Neutrophil (primary cell): ENCODE data around the gene ADAMTS16.

Source experiments
- H3K27ac ChIP-seq: fragments of 200-600 bp; sonication (generic); 2 replicates; pipeline ENCODE4 v1.5.1; 2016; ENCODE audit warnings: mild to moderate bottlenecking, moderate library complexity
- H3K27me3 ChIP-seq: fragments of 200-600 bp; sonication (generic); 2 replicates; pipeline ENCODE4 v1.6.0; 2016; ENCODE audit warnings: mild to moderate bottlenecking
- H3K36me3 ChIP-seq: fragments of 200-600 bp; sonication (generic); 2 replicates; pipeline ENCODE4 v1.5.1; 2017
- H3K4me1 ChIP-seq, 2 experiments: fragments of 200-600 bp in 1 of 2; sonication (generic) in 1 of 2; 1 replicate in 1 of 2; 2 replicates in 1 of 2; pipeline versions ENCODE4 v1.5.1 to v1.6.1; 2013 to 2016; ENCODE audit warnings: low read depth in 1 of 2, low read length in 1 of 2, mild to moderate bottlenecking in 1 of 2, moderate library complexity in 1 of 2; ENCODE audit not compliant: control insufficient read depth in 1 of 2, insufficient read depth in 1 of 2
- H3K4me3 ChIP-seq, 2 experiments: fragments of 200-600 bp in 1 of 2; sonication (generic) in 1 of 2; 1 replicate in 1 of 2; 2 replicates in 1 of 2; pipeline ENCODE4 v1.5.1; 2013 to 2016; ENCODE audit warnings: low read depth in 1 of 2, low read length in 1 of 2, mild to moderate bottlenecking in 1 of 2, moderate library complexity in 1 of 2
- H3K9me3 ChIP-seq: fragments of 200-600 bp; sonication (generic); 2 replicates; pipeline ENCODE4 v1.5.1; 2016
- TF ChIP-seq, protein P1 (sequence below): fragments of 200-600 bp; sonication (generic); IDR thresholded peaks from 2 replicates; pipeline ENCODE4 v1.5.1; 2016; ENCODE audit warnings: antibody characterized with exemption

The ADAMTS16 gene

DNA sequence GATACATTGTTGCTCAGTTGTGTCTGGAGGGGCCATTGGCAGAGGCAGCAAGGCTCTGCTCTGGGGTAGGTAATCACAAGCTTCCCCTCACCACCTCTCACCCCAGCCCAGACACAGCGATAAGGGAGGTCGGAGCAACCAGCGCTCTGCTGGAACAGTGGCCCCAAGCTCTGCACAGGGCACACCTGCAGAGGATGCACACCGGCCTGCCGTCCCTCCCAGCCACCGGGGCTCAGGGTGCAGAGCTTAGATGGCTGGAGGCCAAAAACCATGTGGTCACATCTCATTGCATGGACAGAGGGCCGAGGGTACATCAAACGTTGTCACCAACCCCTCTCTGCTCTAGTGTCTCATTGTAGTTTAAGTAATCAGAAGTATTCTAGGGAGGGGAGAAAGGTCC lies 187.0 kb downstream of the ADAMTS16 start:
- no peaks in the 10 kb centered on the region for H3K36me3 ChIP-seq
- no peak overlapping the region for H3K27ac ChIP-seq
- H3K4me3 ChIP-seq = no peak overlapping the region
- H3K4me1 ChIP-seq = no peaks in the 10 kb centered on the region
- no peaks in the 10 kb centered on the region for H3K27me3 ChIP-seq
- TF ChIP-seq, protein P1, sequence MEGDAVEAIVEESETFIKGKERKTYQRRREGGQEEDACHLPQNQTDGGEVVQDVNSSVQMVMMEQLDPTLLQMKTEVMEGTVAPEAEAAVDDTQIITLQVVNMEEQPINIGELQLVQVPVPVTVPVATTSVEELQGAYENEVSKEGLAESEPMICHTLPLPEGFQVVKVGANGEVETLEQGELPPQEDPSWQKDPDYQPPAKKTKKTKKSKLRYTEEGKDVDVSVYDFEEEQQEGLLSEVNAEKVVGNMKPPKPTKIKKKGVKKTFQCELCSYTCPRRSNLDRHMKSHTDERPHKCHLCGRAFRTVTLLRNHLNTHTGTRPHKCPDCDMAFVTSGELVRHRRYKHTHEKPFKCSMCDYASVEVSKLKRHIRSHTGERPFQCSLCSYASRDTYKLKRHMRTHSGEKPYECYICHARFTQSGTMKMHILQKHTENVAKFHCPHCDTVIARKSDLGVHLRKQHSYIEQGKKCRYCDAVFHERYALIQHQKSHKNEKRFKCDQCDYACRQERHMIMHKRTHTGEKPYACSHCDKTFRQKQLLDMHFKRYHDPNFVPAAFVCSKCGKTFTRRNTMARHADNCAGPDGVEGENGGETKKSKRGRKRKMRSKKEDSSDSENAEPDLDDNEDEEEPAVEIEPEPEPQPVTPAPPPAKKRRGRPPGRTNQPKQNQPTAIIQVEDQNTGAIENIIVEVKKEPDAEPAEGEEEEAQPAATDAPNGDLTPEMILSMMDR = no peak
- H3K9me3 ChIP-seq = no peaks in the 10 kb centered on the region

DNA sequence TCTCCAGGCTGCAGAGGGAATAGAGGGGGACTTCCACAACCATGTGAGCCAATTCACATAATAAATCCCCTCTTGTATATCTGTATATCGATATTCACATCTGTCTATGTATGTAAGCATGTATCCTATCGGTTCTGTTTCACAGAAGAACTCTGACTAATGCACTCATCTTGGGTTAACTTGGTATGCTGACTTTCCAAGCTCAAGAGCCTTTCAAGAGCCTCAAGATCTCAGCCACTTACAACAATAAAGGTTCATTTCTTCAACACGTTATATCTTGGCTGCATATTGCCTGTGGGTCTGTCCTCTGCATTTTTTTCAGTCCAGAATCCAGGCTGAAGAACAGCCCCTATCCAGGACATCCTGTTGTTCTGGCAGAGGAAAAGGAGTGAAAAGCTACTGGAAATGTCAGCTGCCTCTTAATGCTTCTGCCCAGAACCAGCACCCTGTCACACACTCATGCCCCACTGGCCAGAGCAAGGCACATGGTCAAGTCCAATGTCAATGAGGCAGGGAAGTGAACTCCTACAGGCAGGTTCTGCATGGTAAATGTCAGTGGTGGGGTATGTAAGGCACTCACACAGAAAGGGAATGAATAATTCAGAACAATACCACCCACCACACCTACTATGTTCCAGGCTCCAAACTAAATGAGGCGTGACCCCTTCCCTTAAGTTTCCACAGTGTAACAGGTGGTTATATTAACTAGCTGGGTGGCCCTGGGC lies 190.8 kb downstream of the ADAMTS16 start:
- no peaks in the 10 kb centered on the region for H3K36me3 ChIP-seq
- no peak overlapping the region for H3K27ac ChIP-seq
- H3K4me3 ChIP-seq = no peak overlapping the region
- no peaks in the 10 kb centered on the region for H3K4me1 ChIP-seq
- TF ChIP-seq, protein P1 = no peak
- H3K9me3 ChIP-seq = no peaks in the 10 kb centered on the region
- no peaks in the 10 kb centered on the region for H3K27me3 ChIP-seq

DNA sequence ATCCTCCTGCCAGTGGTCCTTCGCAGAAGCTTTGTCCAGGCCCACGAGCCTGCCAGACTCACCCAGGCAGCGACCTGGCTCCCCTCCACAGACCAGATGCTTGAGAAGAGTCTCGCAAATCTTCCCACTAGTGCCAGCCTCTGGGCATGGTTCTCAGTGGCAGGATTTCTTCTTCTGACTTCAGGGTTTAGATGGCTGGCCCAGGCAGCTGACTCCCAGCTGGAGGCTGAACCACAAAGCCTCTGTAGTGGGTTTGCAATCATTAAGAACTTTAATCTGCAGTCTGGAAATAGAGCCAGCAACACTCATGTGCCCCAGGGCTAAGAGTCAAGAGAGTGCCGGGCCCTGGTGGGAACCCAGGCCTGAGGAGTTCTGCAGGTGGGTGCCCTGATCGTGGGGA lies 191.7 kb downstream of the ADAMTS16 start:
- Histone ChIP-seq H3K4me3 (no peak overlapping the region), H3K27me3 (no peaks in the 10 kb centered on the region), H3K9me3 (no peaks in the 10 kb centered on the region), H3K36me3 (no peaks in the 10 kb centered on the region), H3K4me1 (no peaks in the 10 kb centered on the region), H3K27ac (no peak overlapping the region)
- TF ChIP-seq, protein P1 = no peak

DNA sequence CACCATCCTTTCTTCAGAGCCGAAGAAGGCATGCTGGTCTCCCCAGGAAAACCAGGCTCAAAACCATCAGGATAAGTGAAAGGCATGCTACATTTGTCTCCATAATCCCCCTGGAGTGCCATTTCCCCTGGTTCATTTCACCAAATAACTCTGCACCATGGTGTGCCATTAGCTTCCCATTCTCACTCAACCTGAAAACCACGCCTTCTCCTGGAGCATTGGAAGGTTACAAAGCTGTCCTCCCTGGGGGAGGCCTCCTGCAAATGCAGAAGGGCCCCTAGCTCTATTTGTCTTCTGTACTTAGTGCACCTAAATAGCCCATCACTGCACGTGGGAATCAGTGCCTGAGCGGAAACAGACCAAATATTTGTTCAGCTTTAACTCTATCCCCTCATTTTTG lies 192.2 kb downstream of the ADAMTS16 start:
- H3K36me3 ChIP-seq = no peaks in the 10 kb centered on the region
- no peaks in the 10 kb centered on the region for H3K4me1 ChIP-seq
- H3K27ac ChIP-seq = no peak overlapping the region
- no peaks in the 10 kb centered on the region for H3K9me3 ChIP-seq
- TF ChIP-seq, protein P1 = no peak
- H3K4me3 ChIP-seq = no peak overlapping the region
- no peaks in the 10 kb centered on the region for H3K27me3 ChIP-seq

DNA sequence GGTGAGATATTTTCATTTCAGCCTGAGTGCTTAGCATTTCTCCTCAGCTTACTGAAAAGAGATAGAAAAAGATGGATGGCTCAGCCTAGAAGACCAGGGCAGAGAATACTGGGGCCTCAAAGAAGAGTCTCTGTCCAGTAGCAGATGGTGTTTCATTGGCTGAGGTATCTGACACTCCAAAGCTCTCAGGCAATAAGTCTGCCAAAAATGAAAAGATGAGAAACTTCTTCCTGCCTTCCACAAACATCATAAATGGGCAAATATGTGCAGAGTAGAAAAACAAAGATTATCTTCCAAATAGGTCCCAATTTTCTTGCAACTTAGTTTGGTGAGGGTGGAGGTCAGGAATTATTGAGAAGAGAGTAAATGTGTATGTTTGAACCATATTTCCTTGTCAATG lies 195.0 kb downstream of the ADAMTS16 start:
- H3K4me1 ChIP-seq = no peaks in the 10 kb centered on the region
- H3K27ac ChIP-seq = no peak overlapping the region
- H3K9me3 ChIP-seq = no peaks in the 10 kb centered on the region
- H3K27me3 ChIP-seq = no peaks in the 10 kb centered on the region
- TF ChIP-seq, protein P1 = no peak
- no peak overlapping the region for H3K4me3 ChIP-seq
- H3K36me3 ChIP-seq = no peaks in the 10 kb centered on the region
